ENCODE results near the gene HOGA1.
A peak's percentile ranks its signal among the peaks of the same experiment; 100 is the strongest.
"Not testable (repeated sequence)": the region's sequence is repeated elsewhere in the genome, so short reads cannot be mapped to it uniquely, and the experiment has no call there.

Gene HOGA1

GRCh38 chr10:97584060-97584797 lies at the start of gene HOGA1:
TSS of gene HOGA1 (plus strand) at chr10:97584389. CDS start at chr10:97584704, 315 bp downstream.
- no peak for DNase-seq

- peak; percentile 64 for DNase-seq
These were observed 49.3 kb upstream of the HOGA1 start for GRCh38 chr10:97534746-97535367.

GRCh38 chr10:97537186-97537869 lies 46.9 kb upstream of the HOGA1 start:
- DNase-seq: no peak

- DNase-seq: no peak
These were observed 45.8 kb upstream of the HOGA1 start for GRCh38 chr10:97538411-97538810.

GRCh38 chr10:97538839-97539238 lies 45.4 kb upstream of the HOGA1 start:
- DNase-seq: no peak

GRCh38 chr10:97539523-97540200 lies 44.5 kb upstream of the HOGA1 start:
- DNase-seq: no peak

- no peak for DNase-seq
These were observed 43.3 kb upstream of the HOGA1 start for GRCh38 chr10:97540669-97541500.

- peak; percentile 62 for DNase-seq
These were observed 41.8 kb upstream of the HOGA1 start for GRCh38 chr10:97542169-97543024.

GRCh38 chr10:97543025-97543546 lies 41.1 kb upstream of the HOGA1 start:
- peak; percentile 79 for DNase-seq

- DNase-seq: no peak
These were observed 37.5 kb upstream of the HOGA1 start for GRCh38 chr10:97546456-97547270.

- DNase-seq: no peak
These were observed 37.0 kb upstream of the HOGA1 start for GRCh38 chr10:97547271-97547600.

GRCh38 chr10:97547962-97548361 lies 36.2 kb upstream of the HOGA1 start:
- DNase-seq: no peak

- no peak for DNase-seq
These were observed 35.2 kb upstream of the HOGA1 start for GRCh38 chr10:97548828-97549455.

GRCh38 chr10:97549587-97550322 lies 34.4 kb upstream of the HOGA1 start:
- DNase-seq: no peak

- no peak for DNase-seq
These were observed 33.6 kb upstream of the HOGA1 start for GRCh38 chr10:97550336-97551149.

- DNase-seq: no peak
These were observed 32.9 kb upstream of the HOGA1 start for GRCh38 chr10:97551271-97551670.

GRCh38 chr10:97553575-97554031 lies 30.6 kb upstream of the HOGA1 start:
- peak; percentile 73 for DNase-seq

- DNase-seq: not testable (repeated sequence)
These were observed 29.9 kb upstream of the HOGA1 start for GRCh38 chr10:97554336-97554735.
